Gastrocnemius medialis (tissue), 4 donors: ENCODE measurements around the gene KRT31.

Experiments
- POLR2A ChIP-seq, 2 donors: fragments of 450-650 bp; IDR thresholded peaks; one replicate each; pipeline ENCODE4 v1.6.1; 2017; ENCODE audit warnings: antibody characterized with exemption in 2 of 2, mild to moderate bottlenecking in 2 of 2, moderate library complexity in 2 of 2
- TF ChIP-seq, protein P1 (sequence below), 5 experiments: fragments of 450-650 bp in 3 of 5; fragments of 200-600 bp in 2 of 5; sonication (generic) in 2 of 5; IDR thresholded peaks in 4 of 5; conservative IDR thresholded peaks in 1 of 5; 1 replicate in 4 of 5; 2 replicates in 1 of 5; pipeline ENCODE4 v1.5.1; 2016 to 2019; ENCODE audit warnings: antibody characterized with exemption in 5 of 5, mild to moderate bottlenecking in 3 of 5, moderate library complexity in 3 of 5

DNA sequence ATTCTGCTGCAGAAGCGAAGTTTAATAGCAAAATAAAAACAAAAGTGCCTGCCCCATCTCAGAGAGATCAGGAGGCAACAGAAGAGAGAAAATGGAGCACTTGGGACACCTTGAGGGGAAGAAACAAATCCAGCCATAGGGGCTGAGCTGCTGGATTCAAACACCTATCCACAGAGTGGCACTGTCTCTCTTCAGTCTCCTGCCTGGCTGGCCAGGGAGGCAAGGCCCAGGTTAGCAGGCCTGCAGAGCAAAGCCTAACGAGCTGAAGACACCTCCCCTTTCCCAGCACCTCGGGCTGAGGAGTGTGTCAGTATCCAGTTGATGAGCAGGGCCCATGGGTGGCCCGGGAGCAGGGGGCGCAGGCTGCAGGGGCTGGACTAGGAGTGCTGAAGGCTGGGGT is 8.8 kb upstream of the KRT31 start:
- TF ChIP-seq POLR2A (IDR thresholded peaks at IDR 0.05) = no peak
- TF ChIP-seq, protein P1, sequence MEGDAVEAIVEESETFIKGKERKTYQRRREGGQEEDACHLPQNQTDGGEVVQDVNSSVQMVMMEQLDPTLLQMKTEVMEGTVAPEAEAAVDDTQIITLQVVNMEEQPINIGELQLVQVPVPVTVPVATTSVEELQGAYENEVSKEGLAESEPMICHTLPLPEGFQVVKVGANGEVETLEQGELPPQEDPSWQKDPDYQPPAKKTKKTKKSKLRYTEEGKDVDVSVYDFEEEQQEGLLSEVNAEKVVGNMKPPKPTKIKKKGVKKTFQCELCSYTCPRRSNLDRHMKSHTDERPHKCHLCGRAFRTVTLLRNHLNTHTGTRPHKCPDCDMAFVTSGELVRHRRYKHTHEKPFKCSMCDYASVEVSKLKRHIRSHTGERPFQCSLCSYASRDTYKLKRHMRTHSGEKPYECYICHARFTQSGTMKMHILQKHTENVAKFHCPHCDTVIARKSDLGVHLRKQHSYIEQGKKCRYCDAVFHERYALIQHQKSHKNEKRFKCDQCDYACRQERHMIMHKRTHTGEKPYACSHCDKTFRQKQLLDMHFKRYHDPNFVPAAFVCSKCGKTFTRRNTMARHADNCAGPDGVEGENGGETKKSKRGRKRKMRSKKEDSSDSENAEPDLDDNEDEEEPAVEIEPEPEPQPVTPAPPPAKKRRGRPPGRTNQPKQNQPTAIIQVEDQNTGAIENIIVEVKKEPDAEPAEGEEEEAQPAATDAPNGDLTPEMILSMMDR (IDR thresholded peaks at IDR 0.05 in 4 of 5, conservative IDR thresholded peaks at IDR 0.05 in 1 of 5) = no peak
